Fibroblast of gingiva (primary cell): Measurements from ENCODE around the gene BRD1.

Source experiments
- DNase-seq: peaks from one replicate; pipeline ENCODE4 v3.0.0-alpha.2; 2011; ENCODE audit warnings: low read depth

BRD1 gene

DNA sequence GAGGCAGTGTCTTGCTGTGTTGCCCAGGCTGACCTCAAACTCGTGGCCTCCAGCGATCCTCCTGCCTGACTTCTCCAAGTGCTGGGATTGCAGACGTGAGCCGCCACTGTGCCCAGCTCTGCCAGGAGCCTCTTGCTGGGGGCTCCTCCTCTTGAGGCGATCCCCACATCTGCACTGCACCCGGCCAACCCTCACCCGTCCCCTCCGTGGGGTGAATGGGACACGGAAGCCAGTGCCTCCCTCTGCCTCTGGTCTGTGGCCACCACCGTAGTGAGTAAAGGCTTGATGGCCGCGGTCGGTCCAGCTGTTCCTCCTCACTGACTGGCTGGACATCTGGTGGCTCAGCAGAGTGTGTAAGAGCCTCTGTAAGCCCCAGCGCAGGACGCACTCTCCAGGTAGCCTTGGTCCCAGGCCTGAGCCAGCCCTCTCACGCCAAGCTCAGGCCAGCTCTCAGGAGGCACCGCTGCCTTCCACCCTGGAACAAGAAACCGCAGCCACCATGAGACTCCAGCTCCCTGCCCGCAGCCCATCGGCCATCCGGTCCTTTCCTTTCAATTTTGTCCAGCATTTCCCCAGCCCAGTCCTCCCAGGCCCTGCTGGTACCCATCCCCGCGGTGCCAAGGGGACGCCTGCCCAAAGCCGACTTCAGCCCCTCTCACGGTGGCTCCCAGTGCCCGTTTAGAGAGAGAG, 100.3 kb downstream of the BRD1 start:
- DNase-seq, result no peak

DNA sequence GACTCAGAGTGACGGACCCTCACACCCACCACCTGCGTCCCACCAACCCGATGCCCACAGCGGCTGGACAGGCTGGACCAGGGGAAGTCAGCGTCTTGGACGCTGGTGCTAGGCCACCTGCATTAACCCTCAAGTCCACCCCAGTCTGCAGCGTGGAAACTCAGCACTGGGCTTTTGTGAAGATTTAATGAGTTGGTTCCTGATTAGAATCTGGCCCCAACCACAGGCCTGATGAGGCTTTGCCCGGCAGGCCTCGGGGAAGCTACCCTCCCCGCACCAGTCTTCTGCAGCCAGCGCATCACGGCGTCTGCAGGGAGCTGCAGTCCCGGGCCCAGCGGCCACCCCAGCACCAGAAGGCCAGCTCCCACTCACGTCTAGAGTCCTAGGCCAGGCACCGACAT, 101.0 kb downstream of the BRD1 start:
- no peak for DNase-seq

GRCh38 chr22:49726022-49726681, 101.5 kb downstream of the BRD1 start:
- DNase-seq, result no peak

DNA sequence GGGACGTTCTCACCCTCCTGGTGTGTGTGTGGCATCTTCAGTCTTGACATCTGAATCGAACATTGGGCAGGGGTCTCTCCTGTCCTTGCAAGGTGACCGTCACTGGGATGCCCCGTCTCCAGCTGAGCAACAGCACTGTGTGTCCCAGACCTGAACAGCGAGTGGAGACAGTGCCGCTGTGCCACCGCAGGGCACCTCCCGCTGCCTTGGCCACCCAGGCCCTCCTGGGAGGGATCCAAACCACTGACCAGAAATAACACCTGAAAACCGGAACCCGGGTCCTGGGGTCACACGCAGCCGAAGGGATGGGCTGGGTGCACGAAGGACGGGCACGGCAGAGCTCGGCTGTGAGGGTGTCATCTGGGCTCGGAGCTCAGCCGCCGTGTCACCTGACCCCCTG, 102.2 kb downstream of the BRD1 start:
- no peak for DNase-seq

DNA sequence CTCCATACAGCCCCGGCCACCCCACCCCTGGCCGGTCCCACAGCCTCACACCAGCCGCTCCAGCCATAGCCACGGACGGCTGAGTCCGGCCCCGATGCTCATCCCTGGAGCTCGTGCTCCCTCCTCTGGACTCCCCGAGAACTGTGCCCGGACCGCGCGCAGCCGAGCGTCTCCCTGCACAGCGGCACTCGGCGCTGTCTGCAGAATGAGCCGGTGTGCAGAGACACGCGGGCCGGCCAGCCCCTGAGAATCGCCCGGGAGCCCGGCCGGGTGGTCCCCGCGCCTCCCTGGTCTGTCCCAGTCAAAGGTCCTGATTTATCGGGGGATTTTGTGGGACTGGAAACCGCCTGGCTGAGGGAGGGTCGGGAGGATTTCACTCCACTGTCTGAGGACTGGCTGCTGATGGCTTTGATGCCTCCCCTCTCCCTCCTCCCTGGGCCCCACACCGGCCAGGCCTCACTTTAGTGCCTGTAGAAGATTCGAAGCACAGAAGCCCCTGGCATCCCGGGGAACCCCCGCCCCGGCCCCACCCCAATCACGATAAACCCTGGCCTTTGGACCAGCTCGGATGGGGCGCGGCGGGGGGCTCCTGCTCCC, 102.7 kb downstream of the BRD1 start:
- no peak for DNase-seq

- DNase-seq, result no peak
These were observed 103.4 kb downstream of the BRD1 start for GRCh38 chr22:49724030-49724892.

DNA sequence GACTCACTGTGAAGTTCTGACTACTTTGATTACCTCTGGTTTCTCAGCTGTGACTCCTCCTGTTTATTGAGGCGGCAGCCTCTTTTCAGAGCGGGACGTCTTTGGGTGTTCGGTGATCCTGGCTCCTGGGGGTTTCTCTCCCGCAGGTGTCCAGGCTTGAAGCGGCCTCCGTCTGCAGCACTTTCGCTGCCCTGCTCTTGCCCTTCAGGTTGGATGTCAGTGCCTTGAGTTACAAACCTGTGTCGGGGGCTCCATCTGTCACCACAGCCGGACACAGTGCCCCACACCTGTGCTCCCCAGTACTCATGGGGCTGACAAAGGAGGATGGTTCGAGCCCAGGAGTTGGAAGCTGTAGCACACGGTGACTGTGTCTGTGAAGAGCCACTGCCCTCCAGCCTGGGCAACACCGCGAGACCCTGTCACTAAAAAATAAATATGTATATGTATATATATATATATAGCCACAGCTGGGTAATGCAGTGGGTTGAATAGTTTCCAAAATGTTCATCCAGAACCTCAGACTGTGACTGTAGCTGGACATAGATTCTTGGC, 104.1 kb downstream of the BRD1 start:
- DNase-seq, result no peak
